Fibroblast of pulmonary artery (primary cell): ENCODE data around the gene NKPD1.

Source experiments
- DNase-seq: peaks from one replicate; pipeline ENCODE4 v3.0.0-alpha.2; 2010; ENCODE audit warnings: low read depth
- H3K4me3 ChIP-seq: replicated peaks from 2 replicates; pipeline ENCODE4 v1.5.1; 2011; ENCODE audit warnings: low read depth, mild to moderate bottlenecking, control low read depth, low read length, moderate library complexity
- TF ChIP-seq, protein P1 (sequence below): IDR thresholded peaks from 2 replicates; pipeline ENCODE4 v1.5.1; 2011; ENCODE audit warnings: mild to moderate bottlenecking, control low read depth, low read length, inconsistent platforms; ENCODE audit errors: missing control alignments

NKPD1 gene

GRCh38 chr19:45172611-45173208 lies 11.9 kb upstream of the NKPD1 start:
- H3K4me3 ChIP-seq: no peak overlapping the region
- TF ChIP-seq, protein P1, sequence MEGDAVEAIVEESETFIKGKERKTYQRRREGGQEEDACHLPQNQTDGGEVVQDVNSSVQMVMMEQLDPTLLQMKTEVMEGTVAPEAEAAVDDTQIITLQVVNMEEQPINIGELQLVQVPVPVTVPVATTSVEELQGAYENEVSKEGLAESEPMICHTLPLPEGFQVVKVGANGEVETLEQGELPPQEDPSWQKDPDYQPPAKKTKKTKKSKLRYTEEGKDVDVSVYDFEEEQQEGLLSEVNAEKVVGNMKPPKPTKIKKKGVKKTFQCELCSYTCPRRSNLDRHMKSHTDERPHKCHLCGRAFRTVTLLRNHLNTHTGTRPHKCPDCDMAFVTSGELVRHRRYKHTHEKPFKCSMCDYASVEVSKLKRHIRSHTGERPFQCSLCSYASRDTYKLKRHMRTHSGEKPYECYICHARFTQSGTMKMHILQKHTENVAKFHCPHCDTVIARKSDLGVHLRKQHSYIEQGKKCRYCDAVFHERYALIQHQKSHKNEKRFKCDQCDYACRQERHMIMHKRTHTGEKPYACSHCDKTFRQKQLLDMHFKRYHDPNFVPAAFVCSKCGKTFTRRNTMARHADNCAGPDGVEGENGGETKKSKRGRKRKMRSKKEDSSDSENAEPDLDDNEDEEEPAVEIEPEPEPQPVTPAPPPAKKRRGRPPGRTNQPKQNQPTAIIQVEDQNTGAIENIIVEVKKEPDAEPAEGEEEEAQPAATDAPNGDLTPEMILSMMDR: no peak
- DNase-seq: no peak

DNA sequence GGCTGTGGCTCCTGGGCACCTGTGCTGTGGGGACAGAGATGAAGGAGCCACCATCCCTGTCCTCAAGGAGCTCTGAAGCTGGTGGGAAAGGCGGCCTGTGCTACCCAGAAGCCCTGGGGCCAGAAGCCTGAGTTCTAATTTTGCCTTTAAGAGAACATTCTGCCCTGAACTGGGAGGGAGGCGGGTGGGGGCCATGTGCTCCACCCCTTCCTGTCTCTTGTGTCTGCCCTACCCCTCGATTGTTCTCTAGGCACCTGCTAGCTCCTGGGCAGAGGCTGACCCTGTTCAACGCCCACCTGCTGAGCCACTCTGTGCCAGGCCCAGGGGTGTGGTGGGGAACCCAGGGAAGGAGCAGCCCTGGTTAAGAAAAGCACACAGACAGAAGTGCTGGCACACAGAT lies 11.4 kb upstream of the NKPD1 start:
- DNase-seq: no peak
- TF ChIP-seq, protein P1: no peak
- no peak overlapping the region for H3K4me3 ChIP-seq

- TF ChIP-seq, protein P1: no peak
- DNase-seq: no peak
- H3K4me3 ChIP-seq: no peak overlapping the region
Measured at GRCh38 chr19:45171211-45171623, 10.4 kb upstream of the NKPD1 start.

DNA sequence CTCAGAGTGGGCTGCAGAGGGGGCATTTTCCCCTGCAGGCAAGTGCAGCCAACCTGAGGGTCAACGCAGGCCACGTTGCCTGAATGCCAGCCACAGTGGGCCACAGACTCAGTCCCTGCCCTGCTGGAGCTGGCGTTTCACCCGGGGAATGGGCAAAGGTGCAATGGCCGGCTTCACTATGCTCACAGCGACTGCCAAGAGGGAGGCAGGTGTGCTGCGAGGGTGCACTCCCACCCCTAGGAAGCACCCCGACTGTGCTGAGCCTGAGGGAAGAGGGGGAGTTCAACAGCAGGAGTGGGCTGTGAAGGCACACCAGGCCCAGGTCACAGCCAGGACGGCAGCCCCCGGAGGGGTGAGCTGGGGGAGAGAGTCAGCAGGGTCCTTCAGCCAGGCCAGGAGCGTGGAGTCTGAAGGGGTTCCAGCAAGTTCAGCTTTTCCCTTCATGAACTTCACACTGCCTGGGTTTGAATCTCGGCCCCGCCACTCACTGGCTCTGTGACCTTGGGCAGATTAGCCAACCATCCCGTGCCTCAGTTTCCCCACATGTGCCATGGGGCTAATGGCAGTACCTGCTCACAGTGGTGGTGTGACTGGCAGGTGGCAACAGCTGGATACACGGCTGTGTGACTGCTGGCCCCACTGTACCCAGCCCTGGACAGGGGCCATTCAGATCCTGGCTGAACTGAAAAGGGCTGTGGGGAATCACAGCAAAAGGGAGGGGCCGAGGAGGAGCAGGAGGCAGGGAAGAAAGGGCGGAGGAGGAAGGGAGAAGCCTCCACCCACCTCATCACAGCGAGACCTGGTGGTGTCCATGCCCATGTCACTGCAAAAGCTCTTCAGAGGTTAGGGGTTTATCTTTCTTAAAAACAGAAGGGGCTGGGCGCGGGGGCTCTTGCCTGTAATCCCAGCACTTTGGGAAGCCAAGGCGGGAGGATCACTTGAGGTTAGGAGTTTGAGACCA lies 9.6 kb upstream of the NKPD1 start:
- no peak for DNase-seq
- TF ChIP-seq, protein P1: no peak

DNA sequence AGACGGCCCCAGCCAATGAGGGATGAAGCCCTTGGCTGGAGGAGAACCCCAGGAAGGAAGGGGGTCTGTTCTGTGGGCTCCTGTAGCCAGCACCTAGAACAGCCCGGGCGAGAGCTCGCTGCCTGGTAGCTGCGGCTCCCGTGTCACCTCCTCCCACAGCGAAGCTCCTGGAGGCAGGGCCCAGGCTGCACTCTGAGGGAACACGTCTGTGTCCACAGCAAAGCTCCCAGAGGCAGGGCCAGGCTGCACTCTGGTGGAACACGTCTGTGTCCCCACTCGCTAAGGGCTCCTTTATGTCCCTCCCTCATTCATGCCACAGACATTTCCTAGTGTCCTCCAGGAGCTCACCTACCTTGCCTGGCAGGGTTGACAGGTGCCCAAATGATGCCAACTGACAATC lies 8.8 kb upstream of the NKPD1 start:
- TF ChIP-seq, protein P1: no peak
- H3K4me3 ChIP-seq: no peak overlapping the region
- DNase-seq: no peak

More for the DNA sequence above, 9.6 kb upstream of the NKPD1 start:
- no peak overlapping the region for H3K4me3 ChIP-seq

DNA sequence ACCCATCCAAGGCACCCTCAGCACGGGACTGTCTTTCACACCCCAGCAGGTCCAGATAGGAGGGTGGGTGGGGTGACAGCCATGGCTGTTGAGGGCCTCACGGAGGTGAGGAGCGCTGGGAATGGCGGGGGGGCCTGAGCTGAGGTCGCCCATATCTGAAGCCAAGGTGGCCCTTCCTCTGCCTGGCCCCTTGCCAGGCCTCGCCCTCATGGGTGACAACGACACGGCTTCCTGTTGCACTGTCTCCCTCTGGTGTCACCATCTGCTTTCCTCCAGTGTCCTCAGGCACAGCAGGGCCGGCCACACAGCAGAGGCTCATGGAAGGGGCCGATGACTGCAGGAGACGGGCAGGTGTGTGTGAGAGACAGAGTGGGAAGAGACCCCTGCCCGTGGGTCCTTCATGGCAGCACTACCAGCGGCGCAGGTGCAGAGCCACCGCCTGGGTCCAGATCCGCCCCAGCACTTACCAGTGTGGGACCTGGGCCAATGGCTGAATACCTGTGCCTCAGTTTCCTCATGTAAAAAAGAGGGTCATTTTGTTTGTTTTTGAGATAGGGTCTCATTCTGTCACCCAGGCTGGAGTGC lies 8.1 kb upstream of the NKPD1 start:
- no peak for DNase-seq
- TF ChIP-seq, protein P1: no peak
- no peak overlapping the region for H3K4me3 ChIP-seq
